Mesenchymal stem cell (in vitro differentiated cells and primary cell): ENCODE results near the gene CDH5.

Experiments used
- DNase-seq: peaks from one replicate; pipeline ENCODE4 v3.0.0-alpha.2; 2013
- H2AFZ ChIP-seq: one replicate; pipeline ENCODE4 v1.6.1; 2013; ENCODE audit warnings: low read depth, mild to moderate bottlenecking, control low read depth, inconsistent platforms, low read length, moderate library complexity
- H2AK5ac ChIP-seq: 2 replicates; pipeline ENCODE4 v1.6.1; 2013; ENCODE audit warnings: low read length, moderate library complexity, mild to moderate bottlenecking, inconsistent platforms; ENCODE audit not compliant: severe bottlenecking
- H2BK120ac ChIP-seq: one replicate; pipeline ENCODE4 v1.6.1; 2013; ENCODE audit warnings: low read depth, mild to moderate bottlenecking, inconsistent platforms, low read length, moderate library complexity
- H2BK12ac ChIP-seq, 2 experiments: one replicate each; pipeline ENCODE4 v1.6.1; 2013; ENCODE audit warnings: inconsistent platforms in 2 of 2, low read length in 2 of 2, mild to moderate bottlenecking in 2 of 2, moderate library complexity in 2 of 2, control low read depth in 1 of 2
- H2BK15ac ChIP-seq: one replicate; pipeline ENCODE4 v1.6.1; 2013; ENCODE audit warnings: mild to moderate bottlenecking, low read depth, inconsistent platforms; ENCODE audit not compliant: poor library complexity, severe bottlenecking
- H2BK5ac ChIP-seq: 2 replicates; pipeline ENCODE4 v1.6.1; 2013; ENCODE audit warnings: low read depth, mild to moderate bottlenecking, low read length, control low read depth, inconsistent platforms; ENCODE audit not compliant: poor library complexity, severe bottlenecking
- H3K14ac ChIP-seq, 2 experiments: one replicate each; pipeline ENCODE4 v1.6.1; 2013; ENCODE audit warnings: inconsistent platforms in 2 of 2, low read length in 2 of 2, control low read depth in 1 of 2, mild to moderate bottlenecking in 1 of 2, moderate library complexity in 1 of 2
- H3K18ac ChIP-seq, 2 experiments: one replicate each; pipeline ENCODE4 v1.6.1; 2013; ENCODE audit warnings: inconsistent platforms in 2 of 2, low read length in 2 of 2, control low read depth in 1 of 2, low read depth in 1 of 2, mild to moderate bottlenecking in 1 of 2
- H3K23ac ChIP-seq, 2 experiments: one replicate each; pipeline ENCODE4 v1.6.1; 2013; ENCODE audit warnings: inconsistent platforms in 2 of 2, low read length in 2 of 2, mild to moderate bottlenecking in 2 of 2, moderate library complexity in 2 of 2, control low read depth in 1 of 2
- H3K27ac ChIP-seq: 2 replicates; pipeline ENCODE4 v1.5.1; 2013; ENCODE audit warnings: mild to moderate bottlenecking, moderate library complexity, low read length, control low read depth, inconsistent platforms; ENCODE audit not compliant: poor library complexity, severe bottlenecking
- H3K27me3 ChIP-seq, 2 experiments: 2 replicates each; pipeline versions ENCODE4 v1.6.1 to v1.7.0; 2013; ENCODE audit warnings: low read length in 2 of 2, mild to moderate bottlenecking in 2 of 2, moderate library complexity in 2 of 2, control low read depth in 1 of 2, inconsistent platforms in 1 of 2; ENCODE audit not compliant: control insufficient read depth in 1 of 2, insufficient read depth in 1 of 2
- H3K36me3 ChIP-seq, 2 experiments: 2 replicates each; pipeline versions ENCODE4 v1.6.1 to v1.7.0; 2013; ENCODE audit warnings: low read length in 2 of 2, control low read depth in 1 of 2, inconsistent platforms in 1 of 2, low read depth in 1 of 2, mild to moderate bottlenecking in 1 of 2; ENCODE audit not compliant: insufficient read depth in 2 of 2, control insufficient read depth in 1 of 2
- H3K4ac ChIP-seq, 2 experiments: one replicate each; pipeline ENCODE4 v1.6.1; 2013; ENCODE audit warnings: inconsistent platforms in 2 of 2, low read length in 2 of 2, mild to moderate bottlenecking in 2 of 2, moderate library complexity in 2 of 2, control low read depth in 1 of 2, low read depth in 1 of 2
- H3K4me1 ChIP-seq: 2 replicates; pipeline ENCODE4 v1.6.1; 2013; ENCODE audit warnings: low read depth, low read length, control low read depth; ENCODE audit not compliant: control insufficient read depth, insufficient read depth
- H3K4me2 ChIP-seq: 2 replicates; pipeline ENCODE4 v1.6.1; 2013; ENCODE audit warnings: low read length, mild to moderate bottlenecking, inconsistent platforms; ENCODE audit not compliant: poor library complexity, severe bottlenecking
- H3K4me3 ChIP-seq, 2 experiments: 2 replicates each; pipeline versions ENCODE4 v1.5.1 to v1.7.0; 2013; ENCODE audit warnings: low read length in 2 of 2, mild to moderate bottlenecking in 2 of 2, control low read depth in 1 of 2, low read depth in 1 of 2; ENCODE audit not compliant: insufficient read depth in 1 of 2
- H3K79me1 ChIP-seq: replicated peaks from 2 replicates; pipeline ENCODE4 v1.6.1; 2013; ENCODE audit warnings: mild to moderate bottlenecking, control low read depth, low read length, inconsistent platforms; ENCODE audit not compliant: poor library complexity, severe bottlenecking
- H3K9ac ChIP-seq: 2 replicates; pipeline ENCODE4 v1.7.0; 2013; ENCODE audit warnings: mild to moderate bottlenecking, low read length, moderate library complexity
- H3K9me3 ChIP-seq: 2 replicates; pipeline ENCODE4 v1.7.0; 2013; ENCODE audit warnings: mild to moderate bottlenecking, low read length; ENCODE audit not compliant: control insufficient read depth
- H4K8ac ChIP-seq: one replicate; pipeline ENCODE4 v1.6.1; 2013; ENCODE audit warnings: inconsistent platforms, mild to moderate bottlenecking, low read length, moderate library complexity
- H4K91ac ChIP-seq: one replicate; pipeline ENCODE4 v1.6.1; 2013; ENCODE audit warnings: mild to moderate bottlenecking, low read length, inconsistent platforms
- WGBS: methylation state at CpG from one replicate; pipeline ENCODE4 v1.1.7; 2013; ENCODE audit warnings: mixed read lengths; 5-methylcytosine and 5-hydroxymethylcytosine counted together

Gene CDH5

GRCh38 chr16:66377324-66377723 lies 10.8 kb downstream of the CDH5 start:
- H2BK120ac ChIP-seq, result peak overlapping the region; percentile 42
- no peak overlapping the region for H4K8ac ChIP-seq
- H3K4me2 ChIP-seq, result no peak overlapping the region
- no peak for DNase-seq
- 86% methylated on average over 3 of the region's 3 CpGs for whole genome bisulfite sequencing
- H3K27me3 ChIP-seq, result peaks cover 0 to 35% of the 10 kb centered on the region in 2 experiments
- H4K91ac ChIP-seq, result no peak overlapping the region
- H3K79me1 ChIP-seq, result no peaks in the 10 kb centered on the region
- H3K14ac ChIP-seq, result no peak overlapping the region
- H2BK15ac ChIP-seq, result no peak overlapping the region
- no peak overlapping the region for H3K9ac ChIP-seq
- no peak overlapping the region for H2BK5ac ChIP-seq
- H2AFZ ChIP-seq, result no peak overlapping the region
- peak overlapping the region; percentile 38 for H2AK5ac ChIP-seq
- H3K23ac ChIP-seq, result no peak overlapping the region
- H3K4ac ChIP-seq, result no peak overlapping the region
- H3K36me3 ChIP-seq, result no peaks in the 10 kb centered on the region
- no peak overlapping the region for H2BK12ac ChIP-seq
- no peaks in the 10 kb centered on the region for H3K9me3 ChIP-seq
- no peak overlapping the region for H3K27ac ChIP-seq
- H3K4me3 ChIP-seq, result no peak overlapping the region
- peaks cover 11% of the 10 kb centered on the region for H3K4me1 ChIP-seq
- H3K18ac ChIP-seq, result no peak overlapping the region

- Histone ChIP-seq H2BK5ac (no peak overlapping the region), H4K91ac (no peak overlapping the region), H2AK5ac (peak overlapping the region; percentile 38), H2AFZ (no peak overlapping the region), H3K18ac (no peak overlapping the region), H3K4me1 (peaks cover 20% of the 10 kb centered on the region), H3K23ac (no peak overlapping the region), H3K9me3 (no peaks in the 10 kb centered on the region), H2BK15ac (no peak overlapping the region), H3K79me1 (no peaks in the 10 kb centered on the region), H3K27ac (no peak overlapping the region), H4K8ac (no peak overlapping the region), H2BK12ac (no peak overlapping the region), H3K9ac (no peak overlapping the region), H3K4ac (no peak overlapping the region), H3K27me3 (peaks cover 0 to 24% of the 10 kb centered on the region in 2 experiments), H3K4me2 (no peak overlapping the region), H3K14ac (no peak overlapping the region), H3K4me3 (no peak overlapping the region), H3K36me3 (no peaks in the 10 kb centered on the region), H2BK120ac (no peak overlapping the region)
- DNase-seq, result peak; percentile 11
- WGBS, result 84% methylated on average over 18 of the region's 18 CpGs
Observed at GRCh38 chr16:66378741-66379570, 12.5 kb downstream of the CDH5 start.

GRCh38 chr16:66379571-66379941 lies 13.1 kb downstream of the CDH5 start:
- Histone ChIP-seq H3K23ac (no peak overlapping the region), H4K91ac (no peak overlapping the region), H3K9me3 (no peaks in the 10 kb centered on the region), H3K9ac (no peak overlapping the region), H2BK120ac (no peak overlapping the region), H4K8ac (no peak overlapping the region), H3K27me3 (peaks cover 0 to 20% of the 10 kb centered on the region in 2 experiments), H3K18ac (no peak overlapping the region), H3K36me3 (no peaks in the 10 kb centered on the region), H2BK12ac (no peak overlapping the region), H3K4me2 (no peak overlapping the region), H3K79me1 (no peaks in the 10 kb centered on the region), H2BK15ac (no peak overlapping the region), H3K4me1 (peaks cover 20% of the 10 kb centered on the region), H3K14ac (no peak overlapping the region), H2AFZ (no peak overlapping the region), H2BK5ac (no peak overlapping the region), H3K4me3 (no peak overlapping the region), H3K4ac (no peak overlapping the region), H2AK5ac (no peak overlapping the region), H3K27ac (no peak overlapping the region)
- no peak for DNase-seq
- 96% methylated on average over 3 of the region's 3 CpGs for WGBS

- Histone ChIP-seq H3K4me3 (no peak overlapping the region), H4K8ac (no peak overlapping the region), H2AK5ac (no peak overlapping the region), H3K36me3 (no peaks in the 10 kb centered on the region), H3K79me1 (no peaks in the 10 kb centered on the region), H3K4me1 (peaks cover 20% of the 10 kb centered on the region), H2BK12ac (no peak overlapping the region), H3K9ac (no peak overlapping the region), H3K27me3 (peaks cover 0 to 20% of the 10 kb centered on the region in 2 experiments), H3K27ac (no peak overlapping the region), H3K4me2 (no peak overlapping the region), H4K91ac (peak overlapping the region; percentile 2), H3K23ac (no peak overlapping the region), H2BK15ac (no peak overlapping the region), H2BK120ac (no peak overlapping the region), H3K4ac (no peak overlapping the region), H3K9me3 (no peaks in the 10 kb centered on the region), H3K18ac (no peak overlapping the region), H2BK5ac (no peak overlapping the region), H2AFZ (no peak overlapping the region), H3K14ac (no peak overlapping the region)
- WGBS, result 95% methylated on average over 3 of the region's 3 CpGs
- no peak for DNase-seq
Observed at GRCh38 chr16:66380421-66380820, 13.9 kb downstream of the CDH5 start.
